GM12878 (cell line): ENCODE measurements around the gene YARS2.

ENCODE experiments used
- EZH2 ChIP-seq: IDR thresholded peaks from 2 replicates; pipeline ENCODE4 v1.6.1; 2012; ENCODE audit warnings: low read depth, mild to moderate bottlenecking, control low read depth, inconsistent platforms, low read length, borderline replicate concordance; ENCODE audit not compliant: control insufficient read depth
- POLR2A ChIP-seq: IDR thresholded peaks from 2 replicates; pipeline ENCODE4 v1.6.1; 2011; ENCODE audit warnings: low read depth, mild to moderate bottlenecking, low read length
- SRF ChIP-seq, 2 experiments: IDR thresholded peaks; 2 replicates each; pipeline ENCODE4 v1.6.1; 2011; ENCODE audit warnings: low read depth in 2 of 2, low read length in 2 of 2, mild to moderate bottlenecking in 1 of 2, moderate library complexity in 1 of 2
- YY1 ChIP-seq: IDR thresholded peaks from 2 replicates; pipeline ENCODE4 v1.6.1; 2011; ENCODE audit warnings: low read depth, mild to moderate bottlenecking, low read length

- no peak for TF ChIP-seq YY1
- TF ChIP-seq EZH2 = no peak
- TF ChIP-seq POLR2A = no peak
- TF ChIP-seq SRF (IDR thresholded peaks at IDR 0.05; ENCODE audit: low read depth in 2 of 2, low read length in 2 of 2) = no peak
Measured at GRCh38 chr12:32702946-32703345, 52.8 kb downstream of the YARS2 start.
